Astrocyte of the spinal cord (primary cell): ENCODE measurements around the gene PRMT2.

ENCODE experiments used
- DNase-seq: peaks from one replicate; pipeline ENCODE4 v3.0.0; 2011; ENCODE audit warnings: low read depth, low spot score
- H3K4me3 ChIP-seq: 2 replicates; pipeline ENCODE4 v1.5.1; 2011; ENCODE audit warnings: low read depth, mild to moderate bottlenecking, low read length, moderate library complexity
- in situ Hi-C: cut with HindIII; loops from 2 replicates; pipeline ENCODE4 v1.10.0; 2017; ENCODE audit warnings: low sequenced_read_pairs
- TF ChIP-seq, protein P1 (sequence below): IDR thresholded peaks from 2 replicates; pipeline ENCODE4 v1.5.1; 2012; ENCODE audit warnings: low read depth, mild to moderate bottlenecking, low read length, inconsistent platforms

PRMT2 gene

DNA sequence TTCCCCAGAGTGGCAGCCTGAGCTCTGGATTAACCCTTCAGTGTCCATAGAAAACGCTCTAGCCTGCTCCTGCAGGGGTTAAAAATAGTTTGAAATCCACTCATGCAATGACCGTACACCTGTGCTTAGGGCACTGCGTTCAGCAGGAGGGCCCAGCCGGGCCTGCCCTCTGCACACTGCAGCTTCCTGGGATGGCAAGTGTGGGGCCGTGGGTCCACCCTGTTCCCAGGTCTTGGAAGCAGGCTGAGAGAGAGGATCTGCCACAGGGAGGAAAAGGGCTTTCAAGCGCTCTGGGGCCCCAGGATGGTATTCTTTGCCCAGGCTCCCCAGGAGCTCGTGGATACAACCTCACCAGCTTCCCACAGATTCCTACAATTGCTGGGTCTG lies 29.1 kb upstream of the PRMT2 start:
- in situ Hi-C loops, result no loop called here
- TF ChIP-seq, protein P1, sequence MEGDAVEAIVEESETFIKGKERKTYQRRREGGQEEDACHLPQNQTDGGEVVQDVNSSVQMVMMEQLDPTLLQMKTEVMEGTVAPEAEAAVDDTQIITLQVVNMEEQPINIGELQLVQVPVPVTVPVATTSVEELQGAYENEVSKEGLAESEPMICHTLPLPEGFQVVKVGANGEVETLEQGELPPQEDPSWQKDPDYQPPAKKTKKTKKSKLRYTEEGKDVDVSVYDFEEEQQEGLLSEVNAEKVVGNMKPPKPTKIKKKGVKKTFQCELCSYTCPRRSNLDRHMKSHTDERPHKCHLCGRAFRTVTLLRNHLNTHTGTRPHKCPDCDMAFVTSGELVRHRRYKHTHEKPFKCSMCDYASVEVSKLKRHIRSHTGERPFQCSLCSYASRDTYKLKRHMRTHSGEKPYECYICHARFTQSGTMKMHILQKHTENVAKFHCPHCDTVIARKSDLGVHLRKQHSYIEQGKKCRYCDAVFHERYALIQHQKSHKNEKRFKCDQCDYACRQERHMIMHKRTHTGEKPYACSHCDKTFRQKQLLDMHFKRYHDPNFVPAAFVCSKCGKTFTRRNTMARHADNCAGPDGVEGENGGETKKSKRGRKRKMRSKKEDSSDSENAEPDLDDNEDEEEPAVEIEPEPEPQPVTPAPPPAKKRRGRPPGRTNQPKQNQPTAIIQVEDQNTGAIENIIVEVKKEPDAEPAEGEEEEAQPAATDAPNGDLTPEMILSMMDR, result no peak
- no peak for DNase-seq
- H3K4me3 ChIP-seq, result no peak overlapping the region

DNA sequence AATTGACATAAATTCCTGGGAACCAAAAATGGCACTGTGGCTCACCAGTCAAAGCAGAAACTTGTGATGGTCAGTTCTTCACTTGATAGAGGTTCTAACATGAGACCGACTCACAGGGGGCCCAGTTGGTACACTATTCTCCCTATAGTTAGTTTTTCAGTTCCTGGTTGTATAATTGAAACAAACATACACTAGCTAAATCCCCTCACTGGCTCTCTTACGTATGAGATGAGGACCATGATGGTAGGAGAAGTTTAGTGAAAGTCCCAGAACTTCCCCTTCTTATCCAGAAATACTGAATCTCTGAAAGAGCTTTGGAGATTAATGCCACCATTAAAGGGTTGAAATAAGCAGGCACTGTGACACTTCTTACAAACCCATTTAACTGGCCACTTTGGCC lies 27.8 kb upstream of the PRMT2 start:
- TF ChIP-seq, protein P1, result no peak
- no peak for DNase-seq
- H3K4me3 ChIP-seq, result no peak overlapping the region
- in situ Hi-C loops, result no loop called here

DNA sequence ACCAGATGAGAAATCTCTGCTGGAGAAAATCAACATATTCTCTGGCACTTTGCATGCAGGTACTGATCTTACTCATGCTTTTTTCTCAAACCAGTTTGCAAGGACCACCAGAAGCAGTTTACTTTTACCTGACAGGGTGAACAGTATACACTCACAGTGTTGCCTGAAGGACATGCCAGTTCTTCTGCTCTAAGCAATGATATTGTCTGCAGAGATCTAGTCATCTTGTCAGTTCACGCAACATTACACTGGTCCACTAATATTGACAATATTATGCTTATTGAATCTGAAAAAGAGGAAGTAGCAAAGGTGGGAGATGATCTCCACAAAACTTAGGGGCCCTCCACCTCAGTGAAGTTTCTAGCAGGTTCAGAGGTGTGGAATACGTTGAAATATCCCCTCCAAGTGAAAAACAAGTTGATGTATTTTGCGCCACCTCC lies 26.8 kb upstream of the PRMT2 start:
- DNase-seq, result no peak
- H3K4me3 ChIP-seq, result no peak overlapping the region
- in situ Hi-C loops, result no loop called here
- TF ChIP-seq, protein P1, result no peak

DNA sequence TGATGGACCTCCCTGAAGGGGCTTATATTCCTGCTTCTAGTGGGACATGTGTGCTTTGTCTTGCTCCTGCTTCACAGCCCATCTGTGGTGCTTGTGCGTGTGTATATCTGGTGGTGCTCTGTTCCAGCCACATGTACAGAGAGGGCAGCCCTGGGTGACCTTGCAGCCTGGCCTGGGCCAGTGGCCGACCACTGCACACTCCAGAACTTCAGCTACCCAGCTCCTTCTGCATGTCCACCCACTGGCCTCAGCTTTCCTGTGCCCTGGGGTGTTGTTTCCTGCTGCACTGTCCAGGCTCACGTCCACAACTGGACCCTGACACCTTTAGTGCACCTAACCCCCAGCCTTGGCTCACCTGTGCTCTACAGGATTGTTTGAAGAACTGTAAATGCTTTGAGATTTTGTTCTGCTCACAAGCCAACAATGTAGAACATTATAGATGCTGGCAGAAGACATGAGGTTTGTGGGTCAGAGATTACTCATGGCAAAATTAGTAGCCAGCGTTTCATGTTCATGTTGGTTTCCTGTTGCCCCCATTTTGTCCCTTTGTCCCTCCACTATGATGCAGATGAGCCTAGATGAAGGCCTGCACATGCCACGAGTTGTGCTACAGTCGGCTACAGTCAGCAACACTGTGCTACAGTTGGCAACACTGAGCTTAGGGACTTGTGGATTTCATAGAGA lies 25.3 kb upstream of the PRMT2 start:
- in situ Hi-C loops, result no loop called here
- no peak overlapping the region for H3K4me3 ChIP-seq
- DNase-seq, result no peak
- TF ChIP-seq, protein P1, result no peak

DNA sequence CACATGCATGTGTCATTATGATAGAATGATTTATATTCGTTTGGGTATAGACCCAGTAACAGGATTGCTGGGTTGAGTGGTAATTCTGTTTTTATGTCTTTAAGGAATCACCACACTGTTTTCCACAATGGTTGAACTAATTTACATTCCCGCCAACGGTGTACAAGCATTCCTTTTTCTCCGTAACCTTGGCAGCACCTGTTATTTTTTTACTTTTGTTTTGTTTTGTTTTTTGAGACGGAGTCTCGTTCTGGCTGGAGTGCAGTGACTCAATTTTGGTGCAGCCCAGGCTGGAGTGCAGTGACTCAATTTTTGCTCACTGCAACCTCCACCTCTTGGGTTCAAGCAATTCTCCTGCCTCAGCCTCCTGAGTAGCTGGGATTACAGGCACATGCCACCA lies 22.1 kb upstream of the PRMT2 start:
- in situ Hi-C loops, result no loop called here
- TF ChIP-seq, protein P1, result no peak
- H3K4me3 ChIP-seq, result no peak overlapping the region
- DNase-seq, result no peak

DNA sequence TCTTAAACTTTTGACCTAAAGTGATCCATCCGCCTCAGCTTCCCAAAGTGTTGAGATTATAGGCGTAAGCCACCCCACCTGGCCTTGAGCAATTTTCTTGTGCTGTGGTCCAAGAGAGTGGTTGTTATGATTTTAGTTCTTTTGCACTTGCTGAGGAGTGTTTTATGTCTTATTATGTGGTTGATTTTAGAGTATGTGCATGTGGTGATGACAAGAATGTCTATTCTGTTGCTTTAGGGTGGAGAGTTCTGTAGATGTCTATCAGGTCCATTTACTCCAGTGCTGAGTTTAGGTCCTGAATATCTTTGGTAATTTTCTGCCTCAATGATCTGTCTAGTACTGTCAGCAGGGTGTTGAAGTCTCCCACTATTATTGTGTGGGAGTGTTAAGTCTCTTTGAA lies 19.4 kb upstream of the PRMT2 start:
- in situ Hi-C loops, result no loop called here
- no peak overlapping the region for H3K4me3 ChIP-seq
- no peak for DNase-seq
- TF ChIP-seq, protein P1, result no peak

DNA sequence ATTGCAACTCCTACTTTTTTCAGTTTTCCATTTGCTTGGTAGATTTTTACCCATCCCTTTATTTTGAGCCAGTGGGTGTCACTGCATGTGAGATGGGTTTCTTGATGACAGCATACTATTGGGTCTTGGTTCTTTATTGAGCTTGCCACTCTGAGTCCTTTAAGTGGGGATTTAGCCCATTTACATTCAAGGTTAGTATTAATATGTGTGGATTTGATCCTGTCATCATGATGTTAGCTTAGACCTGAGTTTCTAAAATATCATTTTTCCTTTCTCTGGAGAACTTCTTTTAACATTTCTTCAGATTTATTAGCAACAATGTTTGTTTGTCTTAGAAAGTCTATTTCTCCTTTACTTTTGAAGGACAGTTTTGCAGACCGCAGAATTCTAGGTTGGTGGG lies 18.8 kb upstream of the PRMT2 start:
- in situ Hi-C loops, result no loop called here
- H3K4me3 ChIP-seq, result no peak overlapping the region
- TF ChIP-seq, protein P1, result no peak
- DNase-seq, result no peak
